Ascending aorta (tissue), 2 donors: Measurements from ENCODE around the gene VDAC1. TPM values are rescaled to one million over a fixed set of nuclear protein-coding genes. Genes with fewer than 3 reads are reported as not detected.
A peak's percentile ranks its signal among the peaks of the same experiment; 100 is the strongest.

ENCODE experiments used
- DNase-seq, 2 donors: peaks; one replicate each; pipeline ENCODE4 v3.0.0-alpha.2; 2019; ENCODE audit warnings: low spot score in 2 of 2
- H3K27ac ChIP-seq, 2 donors: fragments of 200-600 bp; sonication (generic); one replicate each; pipeline ENCODE4 v1.5.1; 2016 to 2017; ENCODE audit warnings: mild to moderate bottlenecking in 1 of 2
- H3K27me3 ChIP-seq: fragments of 200-600 bp; sonication (generic); one replicate; pipeline ENCODE4 v1.5.1; 2017
- H3K36me3 ChIP-seq, 2 donors: fragments of 200-600 bp; sonication (generic); one replicate each; pipeline ENCODE4 v1.5.1; 2016
- H3K4me1 ChIP-seq, 2 donors: fragments of 200-600 bp; sonication (generic); one replicate each; pipeline ENCODE4 v1.5.1; 2016 to 2017; ENCODE audit warnings: mild to moderate bottlenecking in 1 of 2
- H3K4me3 ChIP-seq, 2 donors: fragments of 200-600 bp; sonication (generic); one replicate each; pipeline ENCODE4 v1.5.1; 2016 to 2017; ENCODE audit warnings: mild to moderate bottlenecking in 1 of 2
- H3K9me3 ChIP-seq, 2 donors: fragments of 200-600 bp; sonication (generic); one replicate each; pipeline ENCODE4 v1.5.1; 2016
- intact Hi-C: fragments of 100-400 bp; cut with DNase I; formaldehyde crosslinking; loops from one replicate; pipeline ENCODE4 v1.15.1; 2023
- total RNA-seq: library from RNA; depleted of rRNA; stranded (reverse); fragments of >200 nt; gene quantifications from one replicate; pipeline ENCODE4 v1.1.0, GENCODE V29; 2016
- TF ChIP-seq, protein P1 (sequence below), 3 experiments: fragments of 200-600 bp in 2 of 3; fragments of 450-650 bp in 1 of 3; sonication (generic) in 2 of 3; IDR thresholded peaks; one replicate each; pipeline ENCODE4 v1.5.1; 2016 to 2019; ENCODE audit warnings: antibody characterized with exemption in 3 of 3, mild to moderate bottlenecking in 1 of 3, moderate library complexity in 1 of 3

Gene VDAC1, protein sequence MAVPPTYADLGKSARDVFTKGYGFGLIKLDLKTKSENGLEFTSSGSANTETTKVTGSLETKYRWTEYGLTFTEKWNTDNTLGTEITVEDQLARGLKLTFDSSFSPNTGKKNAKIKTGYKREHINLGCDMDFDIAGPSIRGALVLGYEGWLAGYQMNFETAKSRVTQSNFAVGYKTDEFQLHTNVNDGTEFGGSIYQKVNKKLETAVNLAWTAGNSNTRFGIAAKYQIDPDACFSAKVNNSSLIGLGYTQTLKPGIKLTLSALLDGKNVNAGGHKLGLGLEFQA
- total RNA-seq, result 50.2 TPM

- H3K36me3 ChIP-seq, result no peaks in the 10 kb centered on the region
- intact Hi-C loops, result loop anchor here (1.0 to 2.0 kb wide), 2 partner anchors 37 to 1042 kb away; partner anchors contain the start of genes AFF4 and C5orf15
- no peaks in the 10 kb centered on the region for H3K27me3 ChIP-seq
- no peaks in the 10 kb centered on the region for H3K9me3 ChIP-seq
- TF ChIP-seq, protein P1, sequence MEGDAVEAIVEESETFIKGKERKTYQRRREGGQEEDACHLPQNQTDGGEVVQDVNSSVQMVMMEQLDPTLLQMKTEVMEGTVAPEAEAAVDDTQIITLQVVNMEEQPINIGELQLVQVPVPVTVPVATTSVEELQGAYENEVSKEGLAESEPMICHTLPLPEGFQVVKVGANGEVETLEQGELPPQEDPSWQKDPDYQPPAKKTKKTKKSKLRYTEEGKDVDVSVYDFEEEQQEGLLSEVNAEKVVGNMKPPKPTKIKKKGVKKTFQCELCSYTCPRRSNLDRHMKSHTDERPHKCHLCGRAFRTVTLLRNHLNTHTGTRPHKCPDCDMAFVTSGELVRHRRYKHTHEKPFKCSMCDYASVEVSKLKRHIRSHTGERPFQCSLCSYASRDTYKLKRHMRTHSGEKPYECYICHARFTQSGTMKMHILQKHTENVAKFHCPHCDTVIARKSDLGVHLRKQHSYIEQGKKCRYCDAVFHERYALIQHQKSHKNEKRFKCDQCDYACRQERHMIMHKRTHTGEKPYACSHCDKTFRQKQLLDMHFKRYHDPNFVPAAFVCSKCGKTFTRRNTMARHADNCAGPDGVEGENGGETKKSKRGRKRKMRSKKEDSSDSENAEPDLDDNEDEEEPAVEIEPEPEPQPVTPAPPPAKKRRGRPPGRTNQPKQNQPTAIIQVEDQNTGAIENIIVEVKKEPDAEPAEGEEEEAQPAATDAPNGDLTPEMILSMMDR (IDR thresholded peaks at IDR 0.05), result no peak
- H3K27ac ChIP-seq, result peak within 1 kb of the TSS; percentile 100
- peak; percentile 31 to 91 for DNase-seq
- peak within 1 kb of the TSS; percentile 97 for H3K4me3 ChIP-seq
- peaks cover 28 to 40% of the 10 kb centered on the region in 2 donors for H3K4me1 ChIP-seq
Measured at GRCh38 chr5:134004626-134005416, at the start of gene VDAC1. Gene VDAC1 (minus strand): TSS chr5:134004975. CDS start chr5:133993012, 11,963 bp downstream.

- no peak overlapping the region for H3K27ac ChIP-seq
- no peak for DNase-seq
Measured at GRCh38 chr5:134053840-134054338, 49.1 kb upstream of the VDAC1 start.

GRCh38 chr5:134053314-134053839 is 48.6 kb upstream of the VDAC1 start:
- Histone ChIP-seq H3K36me3 (no peaks in the 10 kb centered on the region), H3K4me1 (peaks cover 0 to 1% of the 10 kb centered on the region in 2 donors), H3K9me3 (no peaks in the 10 kb centered on the region), H3K4me3 (no peak overlapping the region), H3K27me3 (no peaks in the 10 kb centered on the region), H3K27ac (no peak overlapping the region)
- no peak for DNase-seq
- intact Hi-C loops, result no loop called here
- TF ChIP-seq, protein P1 (IDR thresholded peaks at IDR 0.05), result no peak

More at GRCh38 chr5:134053840-134054338, 49.1 kb upstream of the VDAC1 start:
- intact Hi-C loops, result no loop called here
- Histone ChIP-seq H3K4me3 (no peak overlapping the region), H3K36me3 (no peaks in the 10 kb centered on the region), H3K27me3 (no peaks in the 10 kb centered on the region), H3K4me1 (peaks cover 0 to 5% of the 10 kb centered on the region in 2 donors), H3K9me3 (no peaks in the 10 kb centered on the region)
- TF ChIP-seq, protein P1 (IDR thresholded peaks at IDR 0.05), result no peak

- TF ChIP-seq, protein P1 (IDR thresholded peaks at IDR 0.05), result no peak
- H3K36me3 ChIP-seq, result no peaks in the 10 kb centered on the region
Measured at GRCh38 chr5:134051305-134051704, 46.5 kb upstream of the VDAC1 start.

DNA sequence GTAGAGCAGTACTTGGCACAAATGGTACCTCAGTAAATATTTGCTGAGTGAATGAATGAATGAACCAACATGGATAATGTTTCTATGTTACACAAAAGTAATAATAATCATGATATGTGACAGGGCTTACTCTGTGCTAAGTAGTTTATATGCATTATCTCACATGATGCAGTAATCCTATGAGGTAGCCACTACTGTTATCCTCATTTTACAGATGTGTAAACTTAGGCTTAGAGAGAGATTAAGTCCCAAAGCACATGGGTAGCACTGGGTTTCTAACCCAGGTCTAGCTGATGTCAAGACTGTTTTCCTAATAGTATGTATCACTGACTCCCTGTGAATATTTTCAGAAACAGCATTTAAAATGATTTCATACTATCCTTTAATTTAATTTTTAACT is 44.1 kb upstream of the VDAC1 start:
- no peaks in the 10 kb centered on the region for H3K4me1 ChIP-seq
- H3K4me3 ChIP-seq, result no peak overlapping the region
- no peaks in the 10 kb centered on the region for H3K9me3 ChIP-seq
- H3K36me3 ChIP-seq, result no peaks in the 10 kb centered on the region
- DNase-seq, result no peak
- intact Hi-C loops, result no loop called here
- H3K27ac ChIP-seq, result no peak overlapping the region
- no peaks in the 10 kb centered on the region for H3K27me3 ChIP-seq
- TF ChIP-seq, protein P1 (IDR thresholded peaks at IDR 0.05), result no peak

More at GRCh38 chr5:134051305-134051704, 46.5 kb upstream of the VDAC1 start:
- Histone ChIP-seq H3K4me1 (no peaks in the 10 kb centered on the region), H3K4me3 (no peak overlapping the region), H3K27me3 (no peaks in the 10 kb centered on the region), H3K9me3 (no peaks in the 10 kb centered on the region), H3K27ac (no peak overlapping the region)
- intact Hi-C loops, result no loop called here
- no peak for DNase-seq
